GM21360 (cell line): ENCODE results near the gene COL5A3.

ENCODE experiments used
- ATAC-seq: cut with Tn5 transposase; IDR thresholded peaks from one replicate; pipeline ENCODE4 v1.9.1; 2021; ENCODE audit warnings: mild to moderate bottlenecking, moderate library complexity; ENCODE audit not compliant: unreplicated experiment

Gene COL5A3

DNA sequence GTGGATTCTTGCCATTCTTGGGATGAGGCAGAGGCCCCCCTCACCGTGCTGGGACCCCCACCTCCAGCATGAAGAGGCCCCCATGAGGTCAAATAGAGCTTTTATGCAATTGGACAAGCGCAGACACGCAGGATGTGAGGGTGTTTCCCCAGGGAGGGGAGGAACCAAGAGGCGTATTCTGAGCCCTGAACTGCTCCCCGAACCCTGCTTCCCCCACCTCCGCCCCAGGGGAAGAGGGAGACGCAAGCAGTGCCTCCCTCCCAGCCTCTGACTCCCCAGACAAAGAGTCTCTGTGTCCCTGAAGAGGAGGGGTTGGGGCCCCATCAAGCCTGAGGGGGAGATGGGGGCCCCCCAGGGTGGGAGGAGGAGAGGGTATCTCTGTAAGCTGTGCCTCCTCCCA, 1.7 kb upstream of the COL5A3 start:
- ATAC-seq: no peak

DNA sequence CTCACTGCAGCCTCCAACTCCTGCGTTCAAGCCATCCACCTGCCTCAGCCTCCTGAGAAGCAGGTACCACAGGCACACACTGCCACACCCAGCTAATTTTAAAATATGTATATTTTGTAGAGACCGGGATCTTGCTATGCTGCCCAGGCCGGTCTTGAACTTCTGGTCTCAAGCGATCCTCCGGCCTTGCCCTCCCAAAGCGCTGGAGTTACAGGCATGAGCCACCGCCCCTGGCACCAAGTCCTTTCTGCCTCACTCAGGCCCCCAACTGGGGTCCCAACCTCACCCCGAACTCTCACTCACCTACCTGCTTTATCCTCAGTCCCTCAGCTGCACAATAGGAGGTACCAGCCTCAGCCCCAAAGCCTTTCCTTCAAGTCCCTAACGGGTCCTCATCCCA, 635 bp upstream of the COL5A3 start:
- ATAC-seq: no peak

DNA sequence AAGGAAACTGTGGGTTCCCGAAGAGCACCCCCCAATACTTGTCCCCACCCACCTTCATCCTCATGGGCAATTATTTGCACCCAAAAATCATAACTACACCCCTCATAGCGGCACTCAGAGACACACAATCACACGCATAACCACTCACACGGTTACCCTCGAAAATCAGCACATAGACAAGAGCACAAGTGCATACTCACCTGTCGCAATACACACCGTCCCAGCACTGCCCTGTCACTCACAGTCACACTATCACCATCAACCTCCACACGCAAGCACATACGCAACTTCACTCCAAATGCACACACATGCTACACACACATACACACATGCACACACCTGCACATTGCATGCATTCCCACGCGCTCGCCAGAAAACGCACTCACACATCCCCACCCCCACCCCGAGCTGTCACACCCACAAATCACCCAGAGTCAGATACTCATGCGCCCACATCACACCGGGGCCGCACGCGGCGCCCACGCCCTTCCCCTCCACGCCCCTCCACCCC, 535 bp downstream of the COL5A3 start:
- ATAC-seq: no peak

DNA sequence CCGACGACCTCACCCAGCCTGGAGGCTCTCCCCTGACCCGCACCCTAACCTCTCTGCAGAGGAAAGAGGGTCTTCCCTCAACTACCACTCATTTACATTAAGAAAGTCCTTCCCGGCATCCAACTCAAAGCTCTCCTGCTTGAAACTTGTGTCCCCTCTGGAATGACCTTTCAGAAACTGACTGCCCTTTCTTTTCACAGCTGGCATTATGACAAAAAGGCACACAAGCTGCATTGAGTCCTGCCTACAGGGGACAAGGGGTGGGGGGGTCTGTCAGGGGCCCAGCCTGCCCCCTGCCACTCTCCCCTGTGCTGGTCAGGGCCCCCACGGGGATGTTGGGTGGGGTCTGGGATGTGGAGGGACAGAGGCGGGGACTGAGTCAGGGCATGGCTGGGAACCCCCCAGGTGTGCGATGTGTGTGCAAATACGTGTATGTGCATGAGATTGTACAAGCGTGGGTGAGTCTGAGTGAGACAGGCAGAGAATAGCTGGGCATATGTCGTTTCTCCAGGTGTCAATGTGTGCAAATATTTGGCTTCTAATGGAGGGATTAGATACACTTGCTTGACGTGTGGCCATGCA, 2.0 kb downstream of the COL5A3 start:
- ATAC-seq: no peak

DNA sequence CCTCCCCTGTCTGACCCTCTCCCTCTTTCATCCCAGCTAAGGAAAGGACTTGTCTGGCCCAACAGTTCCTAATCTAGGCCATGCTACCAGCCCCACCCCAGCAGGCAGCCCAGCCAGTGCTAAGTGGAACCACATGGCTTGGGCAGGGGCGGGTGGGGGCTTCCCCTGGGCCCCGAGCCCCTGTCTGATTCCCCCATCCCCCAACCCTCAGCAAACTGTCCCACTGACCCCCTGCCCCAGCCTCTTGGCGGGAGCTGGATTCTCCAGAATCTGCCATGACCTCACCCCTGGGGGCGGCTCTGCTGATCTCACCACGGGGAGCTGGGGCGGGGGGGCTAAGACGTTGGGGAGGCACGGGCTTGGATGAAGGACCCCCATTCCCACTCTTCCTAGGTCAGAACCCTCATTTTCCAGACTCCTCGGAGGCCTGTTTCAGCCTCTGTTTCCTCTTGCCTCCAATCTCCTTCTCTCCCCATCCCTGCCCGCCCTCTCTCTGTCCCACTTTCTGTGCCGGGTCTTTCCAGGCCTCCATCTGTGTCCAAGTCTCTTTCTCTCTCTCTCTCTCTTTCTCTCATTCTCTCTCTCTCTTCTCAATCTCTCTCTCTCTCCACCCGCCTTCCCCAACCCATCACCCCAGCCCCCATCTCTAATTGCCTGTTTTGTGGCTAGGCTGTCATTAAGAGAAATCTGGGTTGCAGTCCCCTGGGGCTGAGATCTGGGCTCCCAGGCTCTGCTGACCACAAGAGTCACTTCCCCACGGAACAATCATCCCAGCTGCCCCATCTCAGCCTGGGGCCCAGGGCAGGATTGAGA, 2.7 kb downstream of the COL5A3 start:
- ATAC-seq: no peak

DNA sequence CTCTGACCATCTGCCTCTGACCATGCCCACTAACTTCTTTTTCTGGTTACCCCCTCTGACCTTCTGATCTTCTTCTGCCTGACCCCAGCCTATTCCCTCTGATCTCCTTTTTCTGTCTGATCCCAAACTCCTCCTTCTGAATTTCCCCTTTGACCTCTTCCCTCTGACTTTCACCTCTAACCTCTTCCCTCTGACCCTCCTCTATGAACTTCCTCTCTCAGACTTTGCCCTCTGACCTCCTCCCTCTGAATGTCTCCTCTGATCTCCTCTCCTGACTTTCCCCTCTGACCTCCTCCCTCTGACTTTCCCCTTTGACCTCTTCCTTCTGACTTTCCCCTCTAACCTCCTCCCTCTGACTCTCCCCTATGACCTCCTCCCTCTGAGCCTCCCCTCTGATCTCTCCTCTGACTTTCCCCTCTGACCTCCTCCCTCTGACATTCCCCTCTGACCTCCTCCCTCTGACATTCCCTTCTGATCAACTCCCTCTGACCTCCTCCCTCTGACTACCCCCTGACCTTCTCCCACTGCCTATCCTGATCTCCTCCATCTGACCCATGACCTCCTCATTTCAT, 3.5 kb downstream of the COL5A3 start:
- ATAC-seq: no peak

DNA sequence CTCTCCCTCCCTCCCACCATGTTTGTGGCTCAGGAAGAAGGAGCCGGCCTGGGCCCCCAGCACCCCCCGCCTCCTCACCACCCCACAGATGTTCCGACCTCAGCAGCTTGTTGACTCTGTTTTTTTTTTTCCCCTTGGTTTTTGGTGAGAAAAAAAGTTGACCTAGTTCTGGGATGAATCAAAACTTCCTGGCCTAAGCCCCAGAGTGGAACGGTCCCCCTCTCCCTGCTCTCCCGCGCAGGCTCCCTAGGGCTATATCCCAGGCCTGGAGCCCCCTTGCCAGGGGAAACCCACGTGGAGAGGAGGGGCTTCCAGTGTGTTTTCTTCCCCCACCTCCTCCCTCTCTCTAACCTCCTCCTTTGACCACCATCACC, 4.0 kb downstream of the COL5A3 start:
- ATAC-seq: no peak

DNA sequence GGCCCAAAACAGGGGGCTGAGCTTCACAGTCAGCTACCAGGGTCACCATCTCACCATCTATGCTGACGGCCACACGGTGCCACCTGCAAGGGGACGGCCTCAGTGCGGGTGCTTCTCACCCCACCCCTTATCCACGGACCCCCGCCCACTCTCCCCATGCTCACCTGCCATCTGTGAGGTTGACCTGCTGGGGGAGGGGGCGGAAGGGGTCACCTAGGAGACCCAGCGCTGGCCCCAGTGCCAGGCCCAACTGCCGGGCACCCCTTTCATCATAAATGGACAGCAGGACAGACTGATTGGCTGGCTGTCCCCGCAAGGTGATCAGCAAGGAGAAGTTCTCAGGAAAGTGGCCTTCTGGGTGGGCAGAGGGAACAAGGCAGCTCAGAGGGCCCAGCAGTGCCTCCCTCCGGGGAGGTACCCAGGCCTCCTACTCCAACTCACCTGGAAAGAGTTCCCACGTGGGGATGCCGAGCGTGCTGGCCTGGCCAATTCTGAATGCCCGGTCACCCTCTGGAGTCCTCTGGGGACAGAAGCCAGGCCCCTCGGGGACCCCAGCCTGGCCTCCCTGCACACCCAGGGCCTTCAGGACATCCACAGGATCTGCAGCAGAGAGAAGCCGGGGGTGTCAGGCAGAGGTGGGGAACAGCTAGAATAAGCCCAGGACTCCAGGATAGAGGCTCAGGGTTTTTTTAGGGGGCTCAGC, 4.5 kb downstream of the COL5A3 start:
- no peak for ATAC-seq

DNA sequence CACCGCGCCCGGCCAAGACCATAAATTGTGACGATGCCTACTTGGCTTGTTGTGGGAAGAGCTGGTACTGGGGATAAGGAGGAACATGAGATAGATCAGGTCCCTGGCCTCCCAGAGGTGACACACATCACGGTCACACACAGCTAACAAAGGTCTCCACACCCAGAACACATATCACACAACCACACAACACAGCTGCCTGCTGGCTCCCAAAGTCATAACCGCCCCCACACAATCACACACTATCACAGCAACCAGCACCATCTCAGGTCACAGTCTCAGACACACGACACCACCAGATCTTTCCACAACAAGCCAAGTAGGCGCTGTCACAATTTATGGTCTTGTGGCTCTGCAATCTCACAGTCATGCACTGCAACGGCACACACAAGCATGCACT, 5.7 kb downstream of the COL5A3 start:
- no peak for ATAC-seq

DNA sequence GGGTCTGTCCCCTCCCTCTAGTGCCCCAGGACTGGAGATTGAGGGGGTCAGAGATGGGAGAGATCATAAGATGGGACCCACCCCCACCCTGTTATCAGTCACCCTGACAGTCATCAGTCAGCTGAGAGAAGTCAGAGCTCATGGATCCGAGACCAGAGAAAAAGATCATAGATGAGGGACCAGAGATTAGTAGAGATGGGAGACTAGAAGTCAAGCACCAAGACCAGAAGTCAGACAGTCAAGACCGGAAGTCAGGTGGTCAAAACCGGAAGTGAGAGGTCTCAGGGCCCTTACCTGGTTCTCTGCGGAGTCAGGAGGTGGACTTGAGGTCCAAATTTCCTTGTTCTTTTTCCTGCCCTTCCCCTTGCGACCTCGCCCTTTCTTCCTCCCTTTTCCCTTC, 7.0 kb downstream of the COL5A3 start:
- ATAC-seq: no peak

DNA sequence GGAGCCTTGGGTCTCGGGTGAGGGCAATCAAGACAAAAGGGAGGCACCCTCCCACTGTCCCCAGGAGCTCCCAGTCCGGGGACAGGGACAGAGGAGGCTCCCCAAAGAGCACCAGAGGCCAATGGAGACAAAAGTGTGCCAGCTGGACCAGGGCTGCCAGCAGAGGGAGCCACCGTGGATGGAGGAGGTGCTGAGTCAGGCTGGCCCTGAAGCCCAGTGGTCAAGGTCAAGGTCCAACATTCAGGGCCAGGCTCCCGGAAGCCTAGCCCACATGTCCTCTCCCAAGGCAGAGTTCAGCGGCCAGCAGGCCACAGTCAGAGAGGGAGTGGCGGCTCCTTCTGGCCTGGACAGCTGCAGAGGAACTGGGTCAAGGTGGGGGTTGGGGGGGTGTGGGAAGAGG, 8.4 kb downstream of the COL5A3 start:
- ATAC-seq: no peak

DNA sequence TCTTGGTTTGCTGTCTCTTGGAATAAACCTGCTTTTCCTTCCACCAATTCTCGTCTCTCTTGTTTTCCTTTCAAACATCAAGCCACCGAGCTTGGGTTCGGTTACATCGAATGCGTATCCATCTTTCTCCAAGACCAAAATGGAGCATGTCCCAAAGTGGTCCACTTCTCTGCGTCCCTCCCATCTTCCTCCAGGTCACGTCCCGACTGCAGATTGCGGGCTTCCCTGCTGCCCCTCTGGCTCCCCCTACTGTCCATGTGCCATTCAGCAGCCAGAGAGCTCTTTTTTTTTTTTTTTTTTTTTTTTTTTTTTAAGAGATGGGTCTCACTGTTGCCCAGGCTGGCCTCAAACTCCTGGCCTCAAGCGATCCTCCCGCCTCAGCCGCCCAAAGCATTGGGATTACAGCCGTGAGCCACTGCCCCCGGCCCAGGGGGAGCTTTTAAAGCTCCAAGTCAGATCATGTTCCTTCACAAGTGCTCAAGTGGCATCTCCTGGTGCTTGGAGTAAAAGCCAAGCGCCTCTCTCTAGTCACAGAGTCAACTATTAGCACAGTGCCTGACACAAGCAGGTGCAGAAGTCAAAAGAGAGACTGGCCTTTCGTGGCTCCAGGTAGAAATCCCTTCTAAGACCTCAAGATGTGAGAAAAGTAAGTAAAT, 10.0 kb downstream of the COL5A3 start:
- no peak for ATAC-seq

DNA sequence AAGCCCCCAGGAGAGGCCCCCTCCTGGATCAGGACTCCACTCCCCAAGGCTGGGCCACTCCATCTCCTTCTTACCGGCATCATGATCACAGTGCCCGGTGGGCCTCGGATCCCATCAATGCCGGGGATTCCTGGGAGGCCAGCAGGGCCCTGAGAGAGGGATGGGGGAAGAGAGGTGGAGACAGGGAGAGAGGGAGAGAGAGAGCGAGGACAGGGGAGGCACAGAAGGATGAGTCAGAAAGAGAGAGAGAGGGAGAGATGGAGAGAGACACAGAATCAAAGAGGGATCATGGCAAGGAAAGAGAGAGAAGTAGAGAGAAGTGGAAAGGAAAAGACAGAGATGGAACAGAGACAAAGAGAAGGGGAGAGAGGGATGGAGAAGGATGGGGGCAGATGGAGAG, 13.8 kb downstream of the COL5A3 start:
- no peak for ATAC-seq

DNA sequence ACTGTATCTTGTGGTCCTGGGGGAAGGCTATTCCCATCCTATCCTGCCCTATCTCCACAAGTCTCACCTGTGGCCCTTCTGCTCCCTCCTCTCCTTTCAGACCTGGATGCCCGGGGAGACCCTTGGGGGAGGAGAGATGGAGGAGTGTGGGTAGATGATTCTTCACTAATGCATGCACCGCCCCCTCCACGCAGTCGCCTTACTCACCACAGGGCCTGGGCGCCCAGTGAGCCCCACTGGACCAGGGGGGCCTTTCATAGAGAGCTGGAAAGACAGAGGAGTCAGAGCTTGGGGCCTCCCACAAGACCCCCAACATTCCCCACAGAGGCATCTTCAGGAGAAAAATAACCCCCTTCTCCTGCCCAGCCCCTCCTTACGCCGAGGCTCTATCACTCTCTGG, 14.3 kb downstream of the COL5A3 start:
- no peak for ATAC-seq

DNA sequence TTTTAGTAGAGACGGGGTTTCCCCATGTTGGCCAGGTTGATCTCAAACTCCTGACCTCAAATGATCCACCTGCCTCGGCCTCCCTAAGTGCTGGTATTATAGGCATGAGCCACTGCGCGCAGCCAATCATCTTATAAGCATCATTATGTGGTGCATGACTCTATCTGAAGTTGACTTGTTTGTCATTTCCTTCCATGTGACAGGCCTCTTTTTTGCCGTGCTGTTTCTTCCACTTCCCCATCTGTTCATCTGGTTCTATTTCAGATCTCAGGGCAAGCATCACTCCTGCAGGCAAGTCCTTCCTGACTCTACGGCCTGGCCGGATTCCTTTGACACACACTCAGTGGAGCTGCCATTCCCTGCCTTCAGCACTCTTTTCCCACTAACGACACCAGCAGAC, 15.2 kb downstream of the COL5A3 start:
- ATAC-seq: no peak

DNA sequence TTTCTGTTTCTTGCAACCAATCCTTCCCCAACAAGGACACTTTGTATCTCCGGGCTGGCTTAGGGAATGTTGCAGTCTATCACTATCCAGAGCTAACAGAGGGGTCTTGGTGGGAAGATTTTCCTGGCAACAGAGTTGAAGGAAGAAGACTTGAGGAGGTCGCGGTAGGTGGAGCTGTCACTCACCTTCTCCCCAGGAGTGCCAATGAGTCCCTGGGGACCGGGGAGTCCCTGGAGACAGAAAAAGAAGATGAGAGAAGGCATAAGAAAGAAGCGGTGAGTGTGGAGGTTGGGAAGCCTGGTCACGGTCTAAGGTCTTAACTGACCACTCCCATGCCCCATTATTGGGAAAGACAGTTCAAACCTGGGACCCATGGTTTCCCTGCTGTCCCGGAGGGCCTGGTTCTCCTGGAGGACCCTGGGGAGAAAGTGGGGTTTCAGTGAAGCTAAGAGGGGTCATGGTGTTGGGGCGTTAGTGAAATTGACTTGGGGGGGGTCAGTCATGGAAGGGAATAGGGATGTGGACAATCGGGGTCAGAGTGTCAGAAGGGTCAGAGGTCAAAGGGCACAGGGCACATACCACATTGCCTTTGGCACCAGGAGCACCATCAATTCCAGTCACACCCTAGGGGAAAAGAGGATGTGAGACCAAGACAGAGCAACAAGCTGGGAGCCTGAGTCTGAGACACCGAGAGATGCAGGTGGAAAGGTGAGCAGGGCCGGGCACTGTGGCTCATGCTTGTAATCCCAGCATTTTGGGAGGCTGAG, 18.7 kb downstream of the COL5A3 start:
- ATAC-seq: no peak

DNA sequence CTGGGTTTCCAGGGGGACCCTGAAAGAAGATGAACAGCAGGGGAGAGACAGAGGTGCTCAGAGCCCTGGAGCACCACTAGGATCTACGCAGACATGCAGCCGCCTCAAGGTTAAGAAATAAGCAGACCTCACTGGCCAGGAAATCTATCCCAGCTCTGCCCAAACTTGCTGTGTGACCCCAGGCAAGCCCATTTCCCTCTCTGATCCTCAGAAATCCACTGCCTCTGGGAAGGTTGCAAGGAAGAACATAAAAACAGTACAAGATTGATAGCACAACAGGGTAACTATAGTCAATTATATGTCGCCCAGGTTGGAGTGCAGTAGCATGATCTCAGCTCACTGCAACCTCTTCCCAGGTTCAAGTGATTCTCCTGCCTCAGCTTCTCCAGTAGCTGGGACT, 20.8 kb downstream of the COL5A3 start:
- ATAC-seq: no peak

DNA sequence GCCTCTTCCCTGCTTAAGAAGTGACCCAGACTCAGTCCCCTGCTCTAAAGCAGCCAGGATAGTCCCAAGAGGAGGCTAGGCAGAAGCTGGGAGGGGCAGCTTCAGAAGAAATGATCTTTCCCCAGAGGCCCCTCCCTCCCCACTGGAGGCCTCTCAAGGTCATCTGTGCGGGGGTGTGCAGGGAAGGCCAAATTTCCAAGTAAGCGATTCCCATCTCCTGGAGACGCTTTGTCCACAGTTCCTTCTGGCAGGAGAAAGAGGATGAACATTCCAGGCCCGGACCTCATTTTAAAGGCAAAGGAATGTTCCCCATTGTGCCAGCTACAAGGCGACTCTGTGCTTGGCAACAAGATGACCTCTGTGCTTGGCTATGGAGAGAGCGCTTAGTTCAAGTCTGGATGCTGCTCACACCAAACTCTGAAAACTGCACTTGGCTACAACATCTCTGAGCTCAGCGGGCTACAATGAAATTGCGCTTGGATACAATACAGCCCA, 23.5 kb downstream of the COL5A3 start:
- no peak for ATAC-seq

DNA sequence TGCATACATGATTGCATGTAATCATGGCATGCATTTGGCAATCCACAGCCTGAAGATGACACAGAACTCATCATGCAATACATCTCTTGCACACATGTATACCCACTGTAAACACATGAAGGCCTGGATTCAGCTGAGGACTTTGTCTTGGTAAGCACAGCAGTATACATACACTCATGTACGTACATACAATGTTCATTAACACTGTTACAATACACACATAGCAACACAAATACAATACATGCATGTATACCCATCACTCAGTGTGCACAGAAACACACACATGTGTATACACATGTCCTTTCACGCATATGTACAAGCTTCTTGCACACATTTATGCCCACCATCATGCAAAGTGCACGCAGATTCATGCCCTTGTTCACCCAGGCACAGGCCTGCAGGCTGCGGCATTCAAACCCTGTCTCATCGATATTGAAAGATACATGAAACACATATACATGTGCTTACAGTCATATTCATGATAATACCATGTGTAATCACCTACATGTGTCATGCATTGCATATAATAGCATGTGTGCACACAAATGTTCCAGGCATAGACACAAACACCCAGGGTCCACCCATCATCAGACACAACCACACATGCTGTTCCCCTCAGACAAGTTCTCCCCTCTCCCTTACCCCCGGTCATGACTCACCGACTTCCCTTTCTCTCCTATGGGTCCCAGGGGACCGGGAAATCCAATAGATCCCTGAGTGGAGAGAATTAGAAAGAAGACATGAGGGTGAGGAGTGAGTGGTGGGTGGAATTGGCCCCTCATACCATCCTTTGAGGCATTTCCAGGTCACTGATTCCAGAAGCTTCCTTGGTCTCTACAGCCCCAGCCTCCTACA, 28.7 kb downstream of the COL5A3 start:
- ATAC-seq: no peak
